Gastroesophageal sphincter (tissue), 3 donors: ENCODE measurements around the gene SEC22A.

Source experiments
- EP300 ChIP-seq: sonication (generic); formaldehyde crosslinking; IDR thresholded peaks from one replicate; pipeline ENCODE4 v1.6.1; 2017; ENCODE audit warnings: antibody characterized with exemption, mild to moderate bottlenecking
- POLR2A ChIP-seq, 2 donors: fragments of 450-650 bp; IDR thresholded peaks; one replicate each; pipeline ENCODE4 v1.6.1; 2017; ENCODE audit warnings: antibody characterized with exemption in 2 of 2, mild to moderate bottlenecking in 2 of 2, moderate library complexity in 1 of 2
- POLR2AphosphoS5 ChIP-seq: sonication (generic); formaldehyde crosslinking; IDR thresholded peaks from one replicate; pipeline ENCODE4 v1.6.1; 2017; ENCODE audit warnings: antibody characterized with exemption
- TF ChIP-seq, protein P1 (sequence below), 4 experiments: fragments of 200-600 bp in 2 of 4; fragments of 450-650 bp in 2 of 4; sonication (generic) in 1 of 4; IDR thresholded peaks; one replicate each; pipeline ENCODE4 v1.5.1; 2017 to 2019; ENCODE audit warnings: antibody characterized with exemption in 4 of 4, mild to moderate bottlenecking in 2 of 4, moderate library complexity in 2 of 4

DNA sequence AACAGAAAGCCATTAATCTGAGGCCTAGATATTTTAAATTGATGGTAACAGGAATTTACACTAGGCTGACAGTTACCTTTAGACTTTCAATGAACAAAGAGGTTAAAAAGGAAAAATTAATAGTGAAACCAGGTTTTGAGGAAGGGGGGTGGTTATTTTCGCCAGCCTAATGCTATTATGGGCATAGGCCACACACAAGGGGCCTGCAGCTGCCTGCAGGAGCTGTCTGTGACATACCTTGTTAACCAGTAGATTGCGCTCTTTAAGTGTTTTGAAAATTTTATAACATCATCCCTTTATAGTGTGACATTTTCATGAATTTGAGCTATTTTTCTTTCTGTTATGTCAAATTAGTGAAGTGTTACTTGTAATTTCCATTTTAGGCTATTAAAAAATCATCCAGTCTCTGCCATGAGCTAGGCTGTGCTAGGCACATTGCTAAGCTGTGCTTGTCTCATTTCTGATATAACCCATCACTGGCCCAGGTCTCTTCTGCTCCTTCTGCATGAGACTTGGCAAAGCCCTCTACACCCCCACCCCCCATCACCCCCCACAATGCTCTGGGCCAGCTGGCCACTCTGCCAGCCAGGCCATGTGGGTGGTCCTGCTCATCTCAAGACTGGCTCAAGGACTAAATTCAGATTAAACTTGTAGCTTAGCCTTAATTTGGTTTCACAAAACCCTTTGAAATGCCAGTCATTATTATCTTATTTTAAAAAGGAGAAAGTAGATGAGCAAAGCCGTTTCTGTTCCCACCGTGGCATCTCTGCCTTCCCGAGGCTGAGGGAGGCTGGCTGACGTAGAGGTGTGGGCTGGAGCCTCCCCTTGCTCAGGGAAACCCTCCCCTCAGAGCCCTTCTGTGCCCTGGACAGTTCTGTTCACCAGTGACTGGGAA lies 48.4 kb upstream of the SEC22A start:
- TF ChIP-seq, protein P1, sequence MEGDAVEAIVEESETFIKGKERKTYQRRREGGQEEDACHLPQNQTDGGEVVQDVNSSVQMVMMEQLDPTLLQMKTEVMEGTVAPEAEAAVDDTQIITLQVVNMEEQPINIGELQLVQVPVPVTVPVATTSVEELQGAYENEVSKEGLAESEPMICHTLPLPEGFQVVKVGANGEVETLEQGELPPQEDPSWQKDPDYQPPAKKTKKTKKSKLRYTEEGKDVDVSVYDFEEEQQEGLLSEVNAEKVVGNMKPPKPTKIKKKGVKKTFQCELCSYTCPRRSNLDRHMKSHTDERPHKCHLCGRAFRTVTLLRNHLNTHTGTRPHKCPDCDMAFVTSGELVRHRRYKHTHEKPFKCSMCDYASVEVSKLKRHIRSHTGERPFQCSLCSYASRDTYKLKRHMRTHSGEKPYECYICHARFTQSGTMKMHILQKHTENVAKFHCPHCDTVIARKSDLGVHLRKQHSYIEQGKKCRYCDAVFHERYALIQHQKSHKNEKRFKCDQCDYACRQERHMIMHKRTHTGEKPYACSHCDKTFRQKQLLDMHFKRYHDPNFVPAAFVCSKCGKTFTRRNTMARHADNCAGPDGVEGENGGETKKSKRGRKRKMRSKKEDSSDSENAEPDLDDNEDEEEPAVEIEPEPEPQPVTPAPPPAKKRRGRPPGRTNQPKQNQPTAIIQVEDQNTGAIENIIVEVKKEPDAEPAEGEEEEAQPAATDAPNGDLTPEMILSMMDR (IDR thresholded peaks at IDR 0.05) = no peak
- TF ChIP-seq EP300 = no peak
- no peak for TF ChIP-seq POLR2A (IDR thresholded peaks at IDR 0.05)
- no peak for TF ChIP-seq POLR2AphosphoS5
